ENCODE data around the gene ZNF770.
"Not testable (repeated sequence)": the region's sequence is repeated elsewhere in the genome, so short reads cannot be mapped to it uniquely, and the experiment has no call there.

ZNF770 gene

GRCh38 chr15:34973512-34973911, 14.6 kb downstream of the ZNF770 start:
- DNase-seq, result no peak

- not testable (repeated sequence) for DNase-seq
Observed at GRCh38 chr15:34970098-34970643, 17.9 kb downstream of the ZNF770 start.

- DNase-seq, result peak; percentile 93
Observed at GRCh38 chr15:34969340-34970097, 18.6 kb downstream of the ZNF770 start, which contains the start of gene AQR. AQR (minus strand) TSS chr15:34969742; CDS start chr15:34969613, 129 bp downstream.

GRCh38 chr15:34964277-34964676, 23.8 kb downstream of the ZNF770 start:
- DNase-seq, result no peak

- DNase-seq, result no peak
Observed at GRCh38 chr15:34953851-34954250, 34.2 kb downstream of the ZNF770 start.

GRCh38 chr15:34952481-34952880, 35.6 kb downstream of the ZNF770 start:
- DNase-seq, result no peak

- no peak for DNase-seq
Observed at GRCh38 chr15:34951993-34952392, 36.1 kb downstream of the ZNF770 start.

GRCh38 chr15:34944936-34945335, 43.2 kb downstream of the ZNF770 start:
- no peak for DNase-seq

GRCh38 chr15:34943711-34944110, 44.4 kb downstream of the ZNF770 start:
- no peak for DNase-seq

- not testable (repeated sequence) for DNase-seq
Observed at GRCh38 chr15:34943264-34943663, 44.8 kb downstream of the ZNF770 start.

- no peak for DNase-seq
Observed at GRCh38 chr15:34942363-34942762, 45.7 kb downstream of the ZNF770 start.

- DNase-seq, result no peak
Observed at GRCh38 chr15:34941831-34942230, 46.3 kb downstream of the ZNF770 start.

GRCh38 chr15:34941185-34941698, 46.8 kb downstream of the ZNF770 start:
- no peak for DNase-seq

- no peak for DNase-seq
Observed at GRCh38 chr15:34933432-34933975, 54.6 kb downstream of the ZNF770 start.

GRCh38 chr15:34928349-34928748, 59.7 kb downstream of the ZNF770 start:
- DNase-seq, result not testable (repeated sequence)

Measured in CD4-positive, alpha-beta T cell treated with Interleukin-1 beta for 1 hour (primary cell).